Stimulated activated CD4-positive, alpha-beta T cell treated with anti-CD3 and anti-CD28 coated beads, Interleukin-2, amount 100 ng/mL, for 24 hours (primary cell): ENCODE data around the gene TRIM50.
"Not testable (repeated sequence)": the region's sequence is repeated elsewhere in the genome, so short reads cannot be mapped to it uniquely, and the experiment has no call there.

Experiments used
- DNase-seq, 2 donors: peaks; one replicate each; pipeline ENCODE4 v3.0.0-alpha.2; 2020

The TRIM50 gene

DNA sequence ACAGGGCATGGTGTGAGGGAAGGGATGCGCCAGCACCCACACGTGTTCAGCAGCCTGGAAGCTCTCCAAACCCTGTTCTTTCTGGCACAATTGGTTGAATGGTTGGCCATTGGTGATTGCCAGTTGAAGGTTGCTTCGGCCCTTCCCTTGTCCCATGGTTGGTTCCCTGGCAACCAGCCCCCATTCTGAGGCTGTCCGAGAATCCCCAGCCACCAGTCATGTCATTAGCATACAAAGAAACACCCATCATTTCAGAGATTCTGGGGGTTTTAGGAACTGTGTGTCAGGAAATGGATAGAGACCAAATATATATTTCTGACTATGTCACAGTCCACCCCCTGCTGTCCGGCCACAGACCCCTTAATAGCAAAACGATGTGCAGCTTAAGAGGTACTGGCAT, 21.9 kb upstream of the TRIM50 start:
- no peak for DNase-seq

DNA sequence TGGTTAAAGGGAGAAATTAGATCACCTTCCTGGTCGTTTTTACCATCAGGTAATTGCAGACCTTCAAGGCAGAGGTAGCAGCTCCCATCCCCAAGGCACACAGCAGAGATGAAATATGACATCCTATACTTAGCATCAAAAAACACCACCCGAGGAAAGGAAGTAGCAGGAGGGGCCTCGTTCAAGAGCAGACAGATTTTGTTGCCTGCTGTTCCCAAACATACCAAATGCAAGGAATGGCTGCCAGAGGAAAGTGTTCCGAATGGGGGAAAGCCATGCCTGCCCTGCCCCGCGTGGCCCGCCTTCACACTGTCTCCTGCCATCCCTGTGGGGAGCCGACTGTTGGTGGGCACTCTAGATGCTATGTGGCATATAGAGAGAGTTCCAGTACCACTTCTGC, 18.1 kb upstream of the TRIM50 start:
- DNase-seq, result no peak

DNA sequence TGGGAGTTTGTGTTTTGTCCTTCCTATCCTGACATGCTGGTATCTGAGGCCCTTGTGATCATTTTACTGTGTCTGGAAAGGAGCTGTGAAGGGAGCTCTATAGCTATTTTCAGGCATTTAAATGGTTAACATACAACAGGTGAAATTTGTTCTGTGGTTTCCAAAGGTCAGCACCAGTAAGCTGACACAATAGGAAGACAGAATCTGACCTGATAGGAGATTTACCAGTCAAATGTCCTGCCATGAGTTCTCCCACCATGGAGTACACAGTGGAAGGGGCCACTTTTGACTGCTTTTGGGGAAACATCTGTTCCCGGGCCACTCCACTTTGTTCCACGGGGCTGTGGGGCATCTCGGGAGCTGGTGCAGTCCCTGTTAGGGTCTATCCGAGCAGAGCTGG, 17.7 kb upstream of the TRIM50 start:
- DNase-seq, result no peak

DNA sequence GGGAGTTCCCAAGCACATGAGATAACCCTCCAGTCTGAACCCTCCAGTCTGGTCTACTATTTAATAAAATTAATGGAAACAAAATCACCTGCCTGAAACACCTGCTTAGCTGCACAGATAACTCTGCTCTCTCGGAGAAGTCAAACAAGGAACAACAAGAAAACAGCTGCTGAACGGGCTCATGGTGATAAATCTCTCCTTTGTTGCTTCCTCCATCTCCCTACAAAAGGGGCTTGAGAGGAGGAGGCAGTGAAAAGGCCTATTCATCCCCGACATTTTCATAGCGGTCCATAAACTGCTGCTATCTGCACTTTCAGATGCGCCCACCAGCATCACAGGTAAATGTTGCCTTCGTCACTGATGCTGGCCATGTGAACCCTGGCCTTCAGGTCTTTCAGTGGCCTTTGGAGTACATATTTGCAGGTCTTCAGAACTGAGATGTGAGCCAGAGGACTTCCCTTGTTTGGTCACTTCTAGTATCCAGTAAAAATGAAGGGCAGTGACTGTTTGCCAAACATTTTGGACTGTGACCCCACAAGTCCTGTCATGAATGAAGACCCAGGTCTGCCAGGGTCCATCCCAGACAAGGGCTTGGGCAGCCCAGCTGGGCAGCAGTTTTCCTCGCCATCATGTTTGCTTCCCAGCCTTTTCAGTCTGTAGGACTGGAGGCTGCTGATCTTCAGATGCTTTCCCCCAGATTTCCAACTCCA, 15.9 kb upstream of the TRIM50 start:
- DNase-seq, result no peak

DNA sequence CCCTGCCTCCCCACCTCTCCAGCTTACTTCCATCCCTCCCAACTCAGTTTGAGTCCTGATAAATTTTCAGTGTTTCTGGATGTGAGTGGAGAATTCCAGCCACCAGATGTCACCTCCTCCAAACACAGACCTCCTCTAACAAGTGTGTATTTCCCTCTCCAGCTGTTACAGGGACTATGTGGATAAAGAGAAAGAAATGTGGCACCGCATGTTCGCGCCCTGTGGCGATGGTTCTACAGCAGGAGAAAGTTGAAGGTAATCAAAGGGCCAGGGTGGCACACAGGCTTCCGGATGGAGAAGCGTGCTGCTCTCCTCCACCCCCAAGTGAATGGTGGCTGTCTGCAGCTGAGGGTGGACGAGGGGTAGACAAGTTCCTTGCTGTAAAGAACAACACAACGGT, 14.8 kb upstream of the TRIM50 start:
- no peak for DNase-seq

DNA sequence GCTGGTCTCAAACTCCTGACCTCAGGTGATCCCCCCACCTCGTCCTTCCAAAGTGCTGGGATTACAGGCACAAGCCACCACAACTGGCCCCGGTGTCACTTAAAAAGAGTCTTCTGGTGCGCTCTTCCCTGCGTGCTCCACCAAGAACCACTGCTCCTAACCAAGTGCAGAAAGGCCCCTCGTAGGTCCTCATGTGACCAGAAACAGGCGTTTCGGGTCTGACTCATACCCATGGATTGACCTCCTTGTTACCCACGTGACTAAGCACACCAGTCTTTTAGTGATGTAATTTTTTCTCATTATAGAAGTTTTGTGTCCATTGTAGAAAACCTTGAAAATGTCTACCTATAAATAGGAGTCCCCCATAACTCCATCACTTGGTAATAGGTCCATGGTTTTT, 14.0 kb upstream of the TRIM50 start:
- no peak for DNase-seq

DNA sequence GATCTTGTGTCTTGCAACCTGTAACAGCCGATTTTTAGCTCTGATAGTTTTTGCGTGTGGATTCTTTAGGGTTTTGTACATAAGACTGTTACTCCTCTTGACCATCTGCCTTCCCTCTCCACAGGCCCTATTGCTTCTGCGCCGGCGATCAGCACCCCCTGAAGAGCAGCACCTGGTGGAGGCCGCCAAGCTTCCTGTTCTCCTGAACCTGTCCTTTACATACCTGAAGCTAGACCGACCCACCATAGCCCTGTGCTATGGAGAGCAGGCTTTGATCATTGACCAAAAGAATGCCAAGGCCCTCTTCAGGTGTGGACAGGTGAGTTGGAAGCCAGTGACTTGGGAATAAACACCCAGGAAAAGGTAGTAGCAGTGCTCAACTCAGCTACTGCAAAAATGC, 12.6 kb upstream of the TRIM50 start:
- DNase-seq, result no peak

DNA sequence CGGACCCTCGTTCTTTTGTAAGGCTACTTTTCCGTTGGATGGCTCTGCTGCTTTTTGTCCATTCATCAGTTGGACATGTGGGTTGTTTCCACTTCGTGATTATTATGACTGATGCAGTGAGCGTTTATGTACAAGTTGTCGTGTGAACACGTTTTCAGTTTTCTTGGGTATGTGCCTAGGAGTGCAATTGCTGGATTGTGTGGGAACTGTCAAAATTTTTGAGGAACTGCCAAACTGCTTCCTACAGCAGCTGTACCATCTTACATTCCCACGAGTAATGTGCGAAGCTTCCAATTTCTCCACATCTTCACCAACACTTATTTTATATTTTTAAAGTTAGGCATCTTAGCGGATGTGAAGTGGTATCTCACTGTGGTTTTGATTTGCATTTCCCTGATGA, 10.4 kb upstream of the TRIM50 start:
- no peak for DNase-seq

DNA sequence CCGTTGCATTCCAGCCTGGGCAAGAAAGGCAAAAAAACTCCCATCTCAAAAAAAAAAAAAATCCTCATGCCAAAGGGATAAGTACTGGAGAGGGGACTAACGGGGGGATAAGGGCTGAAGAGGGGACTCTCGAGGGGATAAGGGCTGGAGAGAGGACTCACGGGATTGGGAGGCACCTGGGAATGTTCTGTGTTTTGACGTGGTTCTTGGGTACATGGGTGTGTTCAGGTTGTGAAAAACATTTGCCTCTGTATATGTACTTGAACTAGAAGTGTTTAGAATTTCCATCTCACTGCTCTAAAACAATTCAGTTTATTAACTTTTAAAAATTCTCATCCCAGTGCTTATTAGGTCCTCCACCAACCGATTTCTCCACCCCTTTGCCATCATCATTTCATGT, 4.6 kb upstream of the TRIM50 start:
- no peak for DNase-seq

DNA sequence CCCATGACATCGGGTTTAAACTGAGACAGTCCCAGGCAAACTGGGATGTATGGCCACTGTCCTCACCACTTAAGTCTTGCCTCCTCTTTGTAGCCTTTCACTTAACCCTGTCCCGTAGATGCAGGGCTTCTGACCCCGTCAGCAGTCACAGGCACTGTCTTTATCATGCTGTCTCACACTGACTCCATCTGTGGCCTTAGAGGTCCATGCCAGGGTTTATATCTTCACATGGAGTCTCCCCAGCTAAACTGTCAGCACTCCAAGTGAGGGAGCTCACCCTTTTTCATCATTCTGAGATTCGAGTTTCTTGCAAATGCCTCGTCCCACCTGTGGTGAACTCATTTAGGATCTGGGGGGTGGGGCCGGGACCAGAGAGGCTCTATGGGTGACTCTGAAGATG, 2.9 kb upstream of the TRIM50 start:
- DNase-seq, result no peak

DNA sequence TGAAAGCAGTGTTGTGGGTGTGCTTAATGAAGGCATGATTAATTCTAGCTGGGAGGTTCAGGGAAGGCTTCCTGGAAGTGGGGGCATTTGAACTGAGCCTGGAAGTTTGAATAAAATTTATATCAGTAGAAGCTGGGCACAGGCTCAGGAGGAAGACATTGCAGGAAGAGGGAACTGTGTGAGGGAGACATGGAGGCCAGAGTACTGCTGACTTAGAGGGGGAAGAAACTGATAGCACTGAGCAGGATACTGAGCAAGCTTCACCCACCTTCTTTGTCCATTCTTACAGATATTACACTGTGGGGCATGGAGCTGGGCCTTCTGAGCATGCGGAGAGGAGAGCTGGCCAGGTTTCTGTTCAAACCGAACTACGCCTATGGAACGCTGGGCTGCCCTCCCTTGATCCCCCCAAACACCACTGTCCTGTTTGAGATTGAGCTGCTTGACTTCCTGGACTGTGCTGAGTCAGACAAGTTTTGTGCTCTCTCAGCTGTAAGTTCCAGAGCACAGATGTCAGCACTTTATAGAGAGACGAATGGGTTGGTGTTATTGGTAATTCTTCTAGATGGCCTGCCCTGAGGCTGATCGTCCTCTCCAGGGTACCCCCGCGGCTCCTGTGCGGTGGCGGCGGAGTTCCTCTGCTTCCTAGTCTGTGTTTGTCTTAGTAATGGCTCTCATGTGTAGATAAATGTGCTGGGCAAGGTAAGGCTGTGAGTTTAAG, 2.1 kb upstream of the TRIM50 start:
- no peak for DNase-seq

DNA sequence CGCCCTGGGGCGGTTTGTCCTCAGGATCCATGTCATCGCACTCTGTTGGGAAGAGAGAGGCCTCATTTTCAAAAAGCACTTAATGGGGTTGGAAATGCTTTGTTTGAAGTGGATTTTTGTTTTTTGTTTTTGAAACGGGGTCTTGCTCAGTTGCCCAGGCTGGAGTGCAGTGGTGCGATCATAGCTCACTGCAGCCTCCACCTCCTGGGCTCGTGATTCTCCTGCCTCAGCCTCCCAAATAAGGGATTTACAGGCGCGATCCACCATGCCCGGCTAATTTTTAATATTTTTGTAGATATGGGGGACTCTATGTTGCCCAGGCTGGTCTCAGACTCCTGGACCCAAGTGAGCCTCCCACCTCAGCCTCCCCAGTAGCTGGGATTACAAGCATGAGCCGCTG, 814 bp upstream of the TRIM50 start:
- no peak for DNase-seq

DNA sequence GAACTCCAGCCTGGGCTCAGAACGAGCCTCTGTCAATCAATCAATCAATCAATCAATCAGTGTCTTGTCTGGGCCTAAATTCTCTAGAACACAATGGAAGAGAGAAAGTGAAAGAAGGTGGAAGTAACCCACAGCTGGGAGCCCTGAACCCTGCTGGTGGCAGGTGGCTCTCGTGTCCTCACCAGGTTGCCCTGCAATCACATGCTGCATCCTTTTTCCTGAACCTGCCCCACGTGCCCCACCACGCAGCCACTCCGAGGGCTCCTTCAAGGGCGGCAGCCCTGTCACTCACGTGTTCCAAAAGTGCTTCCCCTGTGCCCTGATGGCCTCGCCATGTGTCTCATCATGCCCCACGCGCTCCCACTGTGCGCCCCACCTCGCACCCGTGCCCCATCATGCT, 433 bp downstream of the TRIM50 start:
- not testable (repeated sequence) for DNase-seq

DNA sequence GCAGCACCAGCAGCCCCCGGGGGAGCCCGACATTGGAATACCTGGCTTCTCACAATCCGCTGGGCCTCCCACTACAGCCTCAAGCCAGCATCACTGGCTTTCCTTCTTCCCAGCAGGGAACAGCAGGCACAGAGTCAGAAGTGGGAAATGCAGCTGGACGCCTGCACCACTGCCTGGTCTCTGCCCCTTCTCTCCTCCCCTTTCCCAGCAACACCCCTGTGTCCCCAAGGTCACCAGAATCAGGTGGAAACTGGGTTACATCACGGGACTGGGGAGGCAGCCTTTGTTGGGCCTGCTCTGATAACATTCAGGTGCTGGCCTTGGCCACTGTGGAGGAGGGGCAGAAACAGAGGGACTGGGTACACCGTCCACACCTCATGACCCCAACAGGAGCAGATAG, 2.5 kb downstream of the TRIM50 start:
- DNase-seq, result not testable (repeated sequence)

DNA sequence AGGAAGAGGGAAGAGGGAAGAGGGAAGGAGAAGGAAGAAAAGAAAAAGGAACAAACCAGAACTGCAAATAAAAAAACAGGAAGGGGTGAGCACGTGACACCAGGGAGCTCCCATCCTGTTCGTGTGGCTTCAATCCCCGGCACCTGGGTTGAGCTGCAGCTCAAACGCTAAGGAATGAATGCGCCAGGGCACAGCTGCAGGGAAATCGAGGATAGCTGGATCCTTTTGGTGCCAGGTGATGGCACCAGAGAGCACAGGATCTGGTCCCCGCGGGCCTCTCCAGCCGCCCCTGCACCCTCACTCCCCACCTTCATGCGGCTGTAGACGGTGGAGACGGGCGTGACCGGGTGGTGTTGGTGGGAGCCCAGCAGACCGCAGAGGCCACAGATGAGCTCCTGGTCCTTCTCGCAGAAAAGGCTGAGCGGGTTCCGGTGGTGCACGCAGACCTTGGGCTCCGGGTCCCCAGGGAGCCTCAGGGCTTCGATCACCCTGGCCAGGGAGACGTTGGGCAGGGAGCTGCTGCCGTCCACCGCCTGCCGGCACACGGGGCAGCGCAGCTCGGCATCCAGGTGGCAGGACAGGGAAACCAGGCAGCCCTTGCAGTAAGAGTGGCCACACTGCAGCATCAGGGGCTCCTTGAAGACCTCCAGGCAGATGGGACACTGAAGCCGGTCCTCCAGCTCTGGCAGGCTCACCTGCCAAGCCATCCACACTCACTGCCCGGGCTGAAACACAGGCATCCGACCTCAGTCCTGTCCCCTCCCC, 3.6 kb downstream of the TRIM50 start:
- peak; percentile 50 to 65 for DNase-seq

DNA sequence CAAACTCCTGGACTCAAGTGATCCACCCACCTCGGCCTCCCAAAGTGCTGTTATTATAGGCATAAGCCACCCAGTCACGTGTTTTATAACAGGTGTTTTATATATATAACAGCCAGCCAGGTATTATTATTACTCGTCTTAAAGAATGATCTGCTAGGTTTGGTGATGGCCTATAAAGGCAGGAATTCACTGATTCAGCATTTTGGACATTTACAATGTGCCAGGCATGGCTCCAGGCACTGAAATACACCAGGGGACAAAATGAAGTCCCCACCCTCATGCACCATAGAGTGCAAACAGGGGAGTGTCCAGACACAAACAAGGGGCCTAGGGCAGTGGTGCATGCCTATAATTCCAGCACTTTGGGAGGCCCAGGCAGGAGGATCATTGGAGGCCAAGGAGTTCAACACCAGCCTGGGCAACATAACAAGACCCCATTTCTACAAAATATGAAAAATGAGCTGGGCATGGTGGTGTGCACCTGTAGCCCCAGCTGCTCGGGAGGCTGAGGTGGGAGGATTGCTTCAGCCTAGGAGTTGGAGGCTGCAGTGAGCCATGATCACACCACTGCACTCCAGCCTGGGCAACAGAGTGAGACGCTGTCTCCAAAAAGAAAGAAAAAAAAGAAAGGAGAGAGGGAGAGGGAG, 4.3 kb downstream of the TRIM50 start:
- DNase-seq, result not testable (repeated sequence)

DNA sequence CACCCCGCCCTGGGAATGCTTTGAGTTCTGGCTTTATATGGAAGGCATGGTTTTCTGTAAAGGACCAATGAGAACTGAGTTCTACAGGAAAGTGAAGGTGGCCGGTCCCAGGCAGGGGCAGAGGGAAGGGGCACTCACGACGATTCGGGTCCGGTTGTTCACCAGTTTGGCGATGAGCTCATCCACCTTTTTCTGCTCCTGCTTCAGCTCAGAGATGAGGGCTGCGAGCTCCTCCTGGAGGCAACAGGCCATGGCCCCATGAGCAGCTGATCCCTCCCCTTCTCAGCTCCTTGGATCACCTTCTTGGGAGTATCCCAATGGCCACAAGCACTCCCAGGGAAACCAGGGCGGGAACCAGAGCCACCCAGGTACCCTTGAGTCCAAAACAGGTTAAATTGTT, 7.9 kb downstream of the TRIM50 start:
- not testable (repeated sequence) for DNase-seq

DNA sequence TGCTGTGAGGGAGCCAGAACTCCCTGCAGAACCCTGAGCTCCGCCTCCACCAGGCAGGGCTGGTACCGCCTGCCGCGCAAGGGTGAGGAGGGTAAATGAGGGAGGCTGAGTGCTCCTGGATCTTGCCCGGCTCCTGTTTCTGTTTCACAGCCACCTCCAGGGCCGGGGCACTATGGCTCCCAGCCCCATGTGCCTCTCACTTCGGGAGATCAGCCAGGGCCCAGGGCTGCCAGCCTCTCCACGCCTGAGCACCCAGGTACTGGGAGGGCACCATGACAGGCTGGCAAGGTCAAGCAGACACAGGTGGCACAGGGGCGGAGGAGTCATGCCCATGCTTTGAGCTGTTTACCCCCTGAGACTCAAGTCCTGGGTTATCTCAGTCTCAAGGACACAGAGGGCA, 8.3 kb downstream of the TRIM50 start:
- DNase-seq, result not testable (repeated sequence)

DNA sequence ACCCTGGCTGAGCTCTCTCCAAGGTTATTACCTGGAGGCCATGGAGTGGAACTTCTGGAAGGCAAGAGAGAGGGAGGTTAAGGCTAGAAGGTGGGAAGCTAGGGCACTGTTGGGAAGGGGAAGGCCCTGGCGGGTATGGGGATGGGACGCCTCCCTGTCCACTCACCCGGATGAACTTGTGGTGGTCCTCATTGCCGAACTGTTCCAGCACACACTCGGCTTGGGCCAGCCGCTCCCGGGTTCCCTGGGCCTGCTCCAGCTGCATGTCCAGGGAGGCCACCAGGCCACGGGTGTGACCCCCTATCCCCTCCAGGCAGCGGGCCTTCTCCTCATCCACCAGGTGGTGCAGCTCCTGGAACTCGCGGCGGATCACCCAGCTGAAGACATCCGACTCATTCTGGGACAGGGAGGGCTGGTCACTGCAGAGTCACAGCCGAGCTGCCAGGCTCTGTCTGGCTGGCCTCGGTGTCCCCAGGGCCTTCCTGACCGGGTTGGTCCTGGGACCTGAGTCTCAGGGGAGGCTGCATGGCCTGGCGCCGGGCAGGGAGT, 9.2 kb downstream of the TRIM50 start:
- DNase-seq, result not testable (repeated sequence)

DNA sequence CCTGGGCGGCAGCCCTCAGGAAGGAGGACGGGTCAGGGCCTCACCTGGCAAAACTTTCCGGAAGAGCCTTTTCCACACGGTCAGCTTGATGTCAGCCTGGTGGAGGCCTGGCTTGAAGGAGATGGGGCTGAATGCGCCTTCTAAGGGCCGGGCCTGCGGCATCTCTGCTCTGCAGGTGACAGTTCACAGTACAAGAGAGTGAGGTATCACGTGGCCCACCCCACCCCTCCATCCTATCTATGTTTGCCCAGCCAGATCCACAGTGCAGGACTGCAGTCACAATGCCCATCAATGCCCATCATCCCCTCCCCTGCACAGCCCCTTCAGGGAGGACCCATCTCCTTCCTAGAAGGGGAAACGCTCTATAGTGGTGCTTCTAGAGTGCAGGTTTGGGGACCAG, 11.4 kb downstream of the TRIM50 start:
- DNase-seq, result no peak

DNA sequence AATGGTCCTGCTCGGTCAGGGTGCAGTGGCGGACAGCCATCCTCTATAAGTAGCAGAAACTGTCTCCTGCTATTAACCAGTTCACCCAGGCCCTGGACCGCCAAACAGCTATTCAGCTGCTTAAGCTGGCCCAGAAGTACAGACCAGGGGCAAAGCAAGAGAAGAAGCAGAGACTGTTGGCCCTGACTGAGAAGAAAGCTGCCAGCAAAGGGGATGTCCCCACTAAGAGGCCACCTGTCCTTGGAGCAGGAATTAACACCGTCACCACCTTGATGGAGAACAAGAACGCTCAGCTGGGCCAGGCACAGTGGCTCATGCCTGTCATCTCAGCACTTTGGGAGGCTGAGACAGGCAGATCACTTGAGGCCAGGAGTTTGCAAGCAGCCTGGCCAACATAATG, 13.6 kb downstream of the TRIM50 start:
- DNase-seq, result no peak

DNA sequence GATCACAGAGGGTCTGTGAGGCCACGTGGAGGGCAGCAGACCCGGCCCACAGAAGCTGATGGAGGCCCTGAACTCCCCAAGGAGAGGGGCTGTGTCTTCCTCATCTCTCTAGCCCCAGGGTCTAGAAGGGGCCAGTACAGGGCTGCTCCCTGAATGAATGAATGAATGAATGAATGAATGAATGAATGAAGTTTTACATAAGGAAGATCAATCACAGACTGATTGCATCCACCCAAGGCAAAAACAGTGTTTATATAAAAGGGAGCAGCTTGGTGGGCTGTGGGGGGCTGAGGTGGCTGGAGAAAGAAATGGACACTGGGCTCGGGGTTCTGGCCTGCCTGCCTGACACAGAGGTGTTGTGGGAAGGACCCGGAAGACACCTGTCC, 14.4 kb downstream of the TRIM50 start:
- no peak for DNase-seq

DNA sequence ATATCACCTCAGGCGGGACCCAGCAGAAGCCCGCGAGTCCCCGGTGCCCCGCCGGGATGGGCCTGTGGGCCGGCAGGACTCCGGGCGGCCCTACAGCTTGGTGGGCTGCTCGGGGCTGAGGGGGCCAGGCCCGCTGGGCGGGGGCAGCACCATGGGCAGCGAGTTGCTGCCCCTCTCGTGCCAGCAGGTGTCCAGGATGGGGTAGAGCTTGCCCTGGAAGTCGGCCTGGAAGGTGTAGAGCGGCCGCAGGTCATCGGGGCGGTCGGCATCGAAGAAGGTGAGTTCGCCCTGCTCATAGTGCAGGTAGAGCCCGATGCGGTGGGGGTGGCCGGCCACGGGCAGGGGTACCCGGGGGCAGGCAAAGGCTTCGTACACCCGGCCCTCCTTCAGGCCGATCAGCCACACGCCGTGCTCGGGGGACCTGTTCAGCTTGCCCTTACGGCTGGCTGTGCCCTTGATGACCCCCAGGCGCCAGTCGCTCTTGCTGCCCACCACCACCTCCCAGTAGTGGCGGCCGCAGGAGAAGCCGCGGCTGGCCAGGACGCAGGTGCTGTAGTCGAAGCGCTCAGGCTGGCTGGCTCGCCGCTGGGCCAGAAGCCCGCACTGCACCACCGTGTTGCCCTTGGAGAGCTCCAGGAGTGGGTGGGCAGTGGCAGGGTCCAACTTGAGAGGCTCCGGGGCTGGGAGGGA, 14.9 kb downstream of the TRIM50 start:
- no peak for DNase-seq
